Loucy (cell line): ENCODE measurements around the gene RECQL5.

Experiments
- EZH2phosphoT487 ChIP-seq: fragments of 200-600 bp; IDR thresholded peaks from 2 replicates; pipeline ENCODE4 v1.6.1; 2018; ENCODE audit warnings: antibody characterized with exemption, mild to moderate bottlenecking, moderate library complexity, borderline replicate concordance
- TF ChIP-seq, protein P1 (sequence below): fragments of 200-600 bp; sonication (generic); conservative IDR thresholded peaks from 2 replicates; pipeline ENCODE4 v1.5.1; 2014; ENCODE audit warnings: mild to moderate bottlenecking, antibody characterized with exemption, low read length

DNA sequence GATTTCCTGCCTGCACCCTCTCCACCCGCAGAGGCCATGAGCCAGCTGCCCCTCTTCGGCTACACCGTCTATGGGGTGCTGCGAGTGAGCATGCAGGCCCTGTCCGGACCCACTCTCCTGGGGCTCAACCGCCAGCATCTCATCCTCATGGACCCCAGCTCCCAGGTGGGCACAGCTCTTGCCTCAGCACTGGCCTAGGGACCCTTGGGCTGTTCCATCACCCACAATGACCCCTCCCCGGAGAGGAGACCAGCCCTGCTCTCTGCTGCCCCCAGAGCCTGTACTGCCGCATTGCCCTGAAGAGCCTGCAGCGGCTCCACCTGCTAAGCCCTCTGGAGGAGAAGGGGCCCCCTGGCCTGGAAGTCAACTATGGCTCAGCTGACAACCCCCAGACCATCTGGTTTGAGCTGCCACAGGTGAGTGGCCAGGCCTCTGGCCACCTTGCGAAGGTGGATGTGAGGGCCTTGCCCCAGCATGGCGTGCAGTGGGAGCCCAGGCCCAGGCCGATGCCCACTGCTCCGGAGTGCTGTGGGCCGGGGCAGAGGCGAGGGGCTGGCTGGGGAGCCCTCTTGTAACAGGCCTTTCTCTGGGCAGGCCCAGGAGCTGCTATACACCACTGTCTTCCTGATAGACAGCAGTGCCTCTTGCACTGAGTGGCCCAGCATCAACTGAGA lies 41.0 kb downstream of the RECQL5 start:
- TF ChIP-seq, protein P1, sequence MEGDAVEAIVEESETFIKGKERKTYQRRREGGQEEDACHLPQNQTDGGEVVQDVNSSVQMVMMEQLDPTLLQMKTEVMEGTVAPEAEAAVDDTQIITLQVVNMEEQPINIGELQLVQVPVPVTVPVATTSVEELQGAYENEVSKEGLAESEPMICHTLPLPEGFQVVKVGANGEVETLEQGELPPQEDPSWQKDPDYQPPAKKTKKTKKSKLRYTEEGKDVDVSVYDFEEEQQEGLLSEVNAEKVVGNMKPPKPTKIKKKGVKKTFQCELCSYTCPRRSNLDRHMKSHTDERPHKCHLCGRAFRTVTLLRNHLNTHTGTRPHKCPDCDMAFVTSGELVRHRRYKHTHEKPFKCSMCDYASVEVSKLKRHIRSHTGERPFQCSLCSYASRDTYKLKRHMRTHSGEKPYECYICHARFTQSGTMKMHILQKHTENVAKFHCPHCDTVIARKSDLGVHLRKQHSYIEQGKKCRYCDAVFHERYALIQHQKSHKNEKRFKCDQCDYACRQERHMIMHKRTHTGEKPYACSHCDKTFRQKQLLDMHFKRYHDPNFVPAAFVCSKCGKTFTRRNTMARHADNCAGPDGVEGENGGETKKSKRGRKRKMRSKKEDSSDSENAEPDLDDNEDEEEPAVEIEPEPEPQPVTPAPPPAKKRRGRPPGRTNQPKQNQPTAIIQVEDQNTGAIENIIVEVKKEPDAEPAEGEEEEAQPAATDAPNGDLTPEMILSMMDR, result peak; percentile 72
- no peak for TF ChIP-seq EZH2phosphoT487
